ENCODE results near the gene PVR.

- TF ChIP-seq BACH2 (CRISPR knock-in tag; IDR thresholded peaks at IDR 0.05; ENCODE audit: borderline replicate concordance) (no peak), ZNF70 (CRISPR knock-in tag; IDR thresholded peaks at IDR 0.05) (no peak)
Observed at GRCh38 chr19:44600466-44600865, 43.2 kb upstream of the PVR start.

All from SK-N-SH treated with all-trans-retinoic acid at 6 μM for 48 hours (cell line).